Heart left ventricle (tissue), 13 donors: ENCODE data around the gene ALK.

ENCODE experiments used
- POLR2A ChIP-seq, 2 donors: fragments of 450-650 bp; IDR thresholded peaks; one replicate each; pipeline ENCODE4 v1.6.1; 2017; ENCODE audit warnings: antibody characterized with exemption in 2 of 2, mild to moderate bottlenecking in 2 of 2, moderate library complexity in 2 of 2
- TF ChIP-seq, protein P1 (sequence below), 12 donors: fragments of 200-600 bp; sonication (generic) in 4 of 12; IDR thresholded peaks; one replicate each; pipeline versions ENCODE4 v1.5.0 to v1.8.0; 2018 to 2022; ENCODE audit warnings: antibody characterized with exemption in 12 of 12, mild to moderate bottlenecking in 5 of 12
- donor health status: ischemic (EF 13 %, LVEDD 7.1; RV severe dilation, severe dysfunction).
- donor health status: DM: no; HTN: yes; CAD: no.
- donor health status: DM: no; HTN: no; CAD: no.
- donor health status: ischemic (EF 25% LVEDD 6.9; RV normal size, moderate dysfunction).
- donor health status: ischemic (EF 25% LVEDD 5.7; RV mildly dilated, moderate dysfunction).
- donor health status: ischemic (EF 35%, LVEDD 5.7; RV mildly dilated, moderate dysfunction).
- donor health status: nonischemic (EF 11% LVEDD 7.7; RV severe dilation, severe dysfunction).
- donor health status: DM: yes; HTN: yes; CAD: no.
- donor health status: PGD.
- donor health status: ischemic (EF 29% LVEDD 5.4; RV normal size, mild dysfunction).
- donor health status: nonischemic (EF 23%, LVEDD 6.1; RV moderate dilation, normal function).

DNA sequence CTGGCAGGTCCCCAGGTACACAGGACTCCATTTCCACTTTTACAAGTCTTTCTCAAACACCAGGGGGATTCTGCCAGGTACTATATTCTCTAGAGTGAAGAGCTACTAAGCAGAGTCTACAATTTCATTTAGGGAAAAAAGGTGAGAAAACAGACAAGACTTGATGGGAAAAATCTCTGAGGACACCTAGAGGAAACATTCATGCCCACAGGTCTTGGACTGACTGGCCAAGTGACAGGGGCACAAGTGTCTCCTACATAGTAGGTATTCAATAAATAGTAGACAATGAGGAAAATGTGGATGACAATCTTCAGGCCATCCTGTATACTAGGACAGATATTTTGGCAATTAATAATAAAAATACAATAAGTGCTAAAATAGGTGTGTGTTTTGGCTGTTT is 577.6 kb downstream of the ALK start:
- TF ChIP-seq, protein P1, sequence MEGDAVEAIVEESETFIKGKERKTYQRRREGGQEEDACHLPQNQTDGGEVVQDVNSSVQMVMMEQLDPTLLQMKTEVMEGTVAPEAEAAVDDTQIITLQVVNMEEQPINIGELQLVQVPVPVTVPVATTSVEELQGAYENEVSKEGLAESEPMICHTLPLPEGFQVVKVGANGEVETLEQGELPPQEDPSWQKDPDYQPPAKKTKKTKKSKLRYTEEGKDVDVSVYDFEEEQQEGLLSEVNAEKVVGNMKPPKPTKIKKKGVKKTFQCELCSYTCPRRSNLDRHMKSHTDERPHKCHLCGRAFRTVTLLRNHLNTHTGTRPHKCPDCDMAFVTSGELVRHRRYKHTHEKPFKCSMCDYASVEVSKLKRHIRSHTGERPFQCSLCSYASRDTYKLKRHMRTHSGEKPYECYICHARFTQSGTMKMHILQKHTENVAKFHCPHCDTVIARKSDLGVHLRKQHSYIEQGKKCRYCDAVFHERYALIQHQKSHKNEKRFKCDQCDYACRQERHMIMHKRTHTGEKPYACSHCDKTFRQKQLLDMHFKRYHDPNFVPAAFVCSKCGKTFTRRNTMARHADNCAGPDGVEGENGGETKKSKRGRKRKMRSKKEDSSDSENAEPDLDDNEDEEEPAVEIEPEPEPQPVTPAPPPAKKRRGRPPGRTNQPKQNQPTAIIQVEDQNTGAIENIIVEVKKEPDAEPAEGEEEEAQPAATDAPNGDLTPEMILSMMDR (IDR thresholded peaks at IDR 0.05) = no peak
- TF ChIP-seq POLR2A (IDR thresholded peaks at IDR 0.05) = no peak
